ENCODE data around the gene PTGR1. TPM values are rescaled to one million over a fixed set of nuclear protein-coding genes. Genes with fewer than 3 reads are reported as not detected.

The PTGR1 gene
- 10 to 100 TPM; 44.8 to 49.2 TPM for total RNA-seq
- long read RNA-seq, transcript PTGR1-201 (10 exons, 1,223 nt) = minor isoform, 10 of 51 reads
- long read RNA-seq, transcript PTGR1-205 (10 exons, 1,407 nt) = major isoform, 30 of 51 reads
- long read RNA-seq, partial matches to known transcripts = 1 of 51 reads
- long read RNA-seq, other reads (novel, unspliced or antisense) = 6 of 51 reads

DNA sequence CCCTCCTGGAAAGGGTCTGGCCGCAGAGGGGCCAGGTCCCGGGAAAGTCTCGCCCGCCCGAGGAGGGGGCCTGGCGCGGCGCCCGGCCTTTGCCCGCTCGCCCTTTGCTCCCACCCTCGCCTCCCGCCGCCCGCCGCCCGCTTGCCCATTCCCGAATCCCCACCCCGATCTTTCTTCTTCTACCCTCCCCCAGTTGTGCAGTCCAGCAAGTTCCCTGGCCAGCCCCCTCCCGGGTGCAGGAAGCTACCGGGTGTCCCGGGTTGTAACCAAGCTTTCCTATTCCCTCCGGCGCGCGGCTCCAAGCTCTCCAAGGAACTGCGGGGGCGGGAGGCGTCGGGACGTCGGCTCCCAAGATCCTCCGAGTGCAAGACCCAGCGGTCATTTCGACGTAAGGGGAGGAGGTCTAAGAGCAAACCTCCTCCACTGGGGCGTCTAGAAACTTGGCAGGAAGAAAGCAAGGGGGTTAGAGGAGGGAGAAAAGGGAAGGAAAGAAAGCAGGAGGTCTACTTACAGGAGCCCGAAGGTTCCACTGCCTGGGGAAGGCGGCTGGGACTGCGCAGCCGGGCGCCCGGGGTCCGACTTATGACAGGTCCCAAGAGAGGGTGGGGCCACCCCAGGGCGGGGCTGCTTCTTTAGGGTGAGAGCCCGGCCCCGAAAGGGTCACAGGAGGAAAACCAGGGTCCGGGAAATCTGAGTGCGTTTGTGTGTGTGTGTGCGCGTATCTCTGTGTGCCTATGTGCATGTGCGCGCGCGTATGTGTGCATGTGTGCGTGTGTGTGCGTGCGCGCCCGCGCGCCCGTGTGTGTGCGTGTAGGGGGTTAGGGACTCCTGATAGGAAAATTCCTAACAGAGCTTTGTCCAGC, at the start of gene PTGR1:
Gene PTGR1 (minus strand): TSS at position 556 of the 863 bp plus-strand sequence. CDS start 2,225 bp downstream, outside the sequence.
- ATAC-seq (peak; percentile 78), DNase-seq (peak; percentile 84)
- intact Hi-C loops (cut with DNase I, micrococcal nuclease) = no loop called here

DNA sequence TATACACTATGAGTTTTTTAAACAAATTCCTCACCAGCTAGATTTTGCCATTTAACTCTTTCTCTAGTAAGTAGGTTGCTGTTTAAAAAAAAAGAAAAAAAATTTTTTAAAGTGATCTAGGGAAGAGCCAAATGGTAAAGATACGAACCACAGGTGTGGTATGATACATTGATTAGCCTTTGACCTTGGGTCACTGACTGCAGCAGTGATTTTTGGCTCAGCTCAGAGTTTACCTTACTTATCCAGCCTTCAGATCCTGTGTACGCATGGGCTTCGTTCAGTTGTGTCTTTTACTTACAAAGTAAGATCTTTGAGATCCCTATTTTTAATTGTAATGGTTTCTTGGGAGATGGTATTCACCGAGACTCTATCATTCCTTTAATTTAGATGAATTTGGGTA, 49.6 kb upstream of the PTGR1 start:
- ATAC-seq (no peak), DNase-seq (no peak)
- intact Hi-C loops (cut with DNase I, micrococcal nuclease) = no loop called here

DNA sequence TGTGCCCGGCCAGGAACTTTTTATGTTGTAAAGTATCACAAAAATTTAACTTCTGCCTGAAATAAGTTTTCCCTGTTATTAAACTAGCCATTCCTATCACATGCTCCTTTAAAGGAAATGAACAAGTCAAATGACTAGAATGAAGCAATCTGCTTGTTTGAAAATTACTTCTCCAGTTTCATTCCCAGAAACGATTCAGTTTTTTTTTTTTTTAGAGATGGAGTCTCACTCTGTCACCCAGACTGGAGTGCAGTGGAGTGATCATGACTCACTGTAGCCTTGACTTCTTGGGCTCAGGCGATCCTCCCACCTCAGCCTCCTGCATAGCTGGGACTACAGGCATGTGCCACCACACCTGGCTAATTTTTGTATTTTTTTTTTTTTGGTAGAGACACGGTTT, 48.6 kb upstream of the PTGR1 start:
- intact Hi-C loops (cut with DNase I, micrococcal nuclease) = no loop called here
- ATAC-seq (no peak), DNase-seq (no peak)

DNA sequence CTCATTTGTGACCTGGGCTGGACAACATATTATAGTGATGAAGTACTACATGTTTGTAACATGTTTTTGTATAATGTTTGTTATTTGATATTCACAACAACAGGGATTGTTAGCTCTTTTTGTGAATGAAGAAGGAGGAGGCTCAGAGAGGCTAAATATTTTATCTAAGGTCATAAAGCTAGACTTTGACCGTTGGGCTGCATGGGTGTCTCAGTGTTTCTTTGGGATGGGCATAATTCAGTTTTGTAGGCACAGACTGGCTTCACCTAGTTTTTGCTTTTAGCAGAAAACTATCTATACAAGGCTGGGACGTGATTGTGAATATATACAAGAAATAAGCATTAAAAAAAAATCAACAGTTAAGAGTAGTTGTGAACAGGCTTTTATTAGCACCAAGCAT, 47.0 kb upstream of the PTGR1 start:
- DNase-seq = no peak
- ATAC-seq = peak; percentile 68
- intact Hi-C loops (cut with DNase I, micrococcal nuclease) = no loop called here

DNA sequence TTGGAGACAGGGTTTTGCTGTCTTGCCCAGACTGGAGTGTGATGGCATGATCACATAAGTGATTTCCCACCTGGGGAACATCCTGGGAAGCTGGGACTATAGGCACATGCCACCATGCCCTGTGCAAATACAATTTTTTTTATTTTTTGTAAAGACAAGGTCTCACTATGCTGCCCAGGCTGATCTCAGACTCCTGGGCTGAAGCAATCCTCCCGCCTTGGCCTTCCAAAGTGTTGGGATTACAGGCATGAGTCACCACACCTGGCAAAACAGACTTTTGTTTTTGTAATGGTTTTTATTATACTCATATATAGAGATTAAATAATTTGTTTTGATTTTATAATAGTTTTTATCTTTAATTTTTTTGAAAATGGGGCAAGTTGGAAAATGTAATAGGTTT, 46.4 kb upstream of the PTGR1 start:
- DNase-seq = no peak
- peak; percentile 51 for ATAC-seq
- intact Hi-C loops (cut with DNase I, micrococcal nuclease) = no loop called here

DNA sequence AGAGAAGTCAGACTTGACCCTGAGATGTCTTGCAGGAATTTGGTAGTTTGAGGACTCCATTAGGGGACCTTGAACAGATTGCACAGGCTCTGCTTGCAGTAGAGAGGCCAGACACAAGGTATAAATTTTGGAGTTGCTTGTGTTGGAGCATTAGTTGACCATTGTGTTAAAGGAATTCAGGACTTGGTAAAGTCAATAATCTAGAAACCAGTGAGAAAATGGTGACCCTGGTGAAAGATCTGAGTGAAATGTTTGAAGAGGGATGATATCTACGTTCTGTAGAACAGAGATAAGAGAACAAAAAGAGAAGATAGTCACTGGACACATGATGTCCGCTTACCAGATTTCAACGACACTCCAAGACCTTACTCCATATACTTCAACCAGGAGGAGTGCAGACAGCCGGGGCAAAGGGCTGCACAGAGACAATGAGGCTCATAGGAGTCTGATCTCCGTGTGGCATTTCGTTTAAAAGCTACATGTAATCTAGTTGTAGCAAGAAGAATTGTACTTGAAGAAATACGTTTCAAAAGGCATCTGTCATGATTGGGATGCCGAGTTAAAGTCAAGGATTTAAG, 44.8 kb upstream of the PTGR1 start:
- ATAC-seq (no peak), DNase-seq (no peak)
- intact Hi-C loops (cut with DNase I, micrococcal nuclease) = no loop called here

DNA sequence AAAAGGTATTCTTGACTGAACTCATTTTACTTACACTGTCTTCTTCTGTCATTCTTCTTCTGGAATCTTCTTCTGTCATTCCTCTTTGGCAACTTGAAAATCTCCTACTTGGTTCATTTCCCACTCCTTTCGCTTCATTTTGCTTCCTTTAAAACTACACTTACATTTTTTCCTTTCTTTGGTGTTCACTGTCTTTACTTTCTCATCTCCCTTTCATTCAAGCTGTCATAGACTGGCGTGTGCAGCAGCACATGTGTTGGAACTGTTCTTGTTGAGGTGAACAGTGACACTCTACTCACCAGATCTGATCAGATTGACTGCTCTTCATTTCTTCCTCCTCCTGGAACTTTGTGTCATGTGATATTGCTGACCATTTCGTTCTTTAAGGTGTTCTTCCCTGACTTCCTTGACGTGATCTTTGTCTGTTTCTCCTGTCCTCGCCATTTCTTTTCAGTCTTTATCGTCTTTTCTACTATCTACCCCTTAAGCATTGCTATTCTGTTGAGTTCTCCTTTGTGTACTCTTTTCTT, 38.0 kb upstream of the PTGR1 start:
- ATAC-seq (peak; percentile 60), DNase-seq (no peak)
- intact Hi-C loops (cut with DNase I, micrococcal nuclease) = no loop called here

DNA sequence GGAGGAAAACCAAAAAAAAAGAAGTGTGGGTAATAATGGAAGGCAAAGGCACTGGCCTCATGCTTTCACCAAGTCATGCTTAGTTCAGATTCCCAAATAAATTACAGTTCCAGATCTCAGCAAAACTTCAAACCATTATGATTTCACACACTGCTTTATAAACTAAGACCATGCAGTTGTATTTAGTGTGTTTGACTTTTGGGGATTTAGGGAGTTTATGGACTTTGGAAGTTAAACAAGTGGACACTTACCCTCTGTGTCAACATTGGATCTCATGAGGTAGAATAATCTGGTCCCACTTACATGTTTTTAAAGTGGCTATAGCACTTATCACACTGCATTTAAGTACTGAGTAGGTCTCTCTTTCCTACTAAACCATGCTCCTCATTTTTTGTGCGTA, 35.4 kb upstream of the PTGR1 start:
- intact Hi-C loops (cut with DNase I, micrococcal nuclease) = no loop called here
- ATAC-seq (no peak), DNase-seq (no peak)

DNA sequence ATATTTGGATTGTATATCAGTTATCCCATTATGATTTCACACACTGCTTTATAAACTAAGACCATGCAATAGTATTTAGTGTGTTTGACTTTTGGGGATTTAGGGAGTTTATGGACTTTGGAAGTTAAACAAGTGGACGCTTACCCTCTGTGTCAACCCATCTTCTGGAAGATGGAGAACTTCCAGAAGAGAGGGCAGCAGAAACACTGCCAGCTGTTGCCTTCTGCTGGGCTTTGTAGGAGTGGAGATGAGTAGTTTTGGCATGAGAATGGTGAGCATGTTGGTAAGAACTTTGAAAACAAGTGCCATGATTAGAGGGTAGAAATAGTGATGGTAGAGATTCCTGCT, 33.9 kb upstream of the PTGR1 start:
- intact Hi-C loops (cut with DNase I, micrococcal nuclease) = no loop called here
- DNase-seq (no peak), ATAC-seq (no peak)

DNA sequence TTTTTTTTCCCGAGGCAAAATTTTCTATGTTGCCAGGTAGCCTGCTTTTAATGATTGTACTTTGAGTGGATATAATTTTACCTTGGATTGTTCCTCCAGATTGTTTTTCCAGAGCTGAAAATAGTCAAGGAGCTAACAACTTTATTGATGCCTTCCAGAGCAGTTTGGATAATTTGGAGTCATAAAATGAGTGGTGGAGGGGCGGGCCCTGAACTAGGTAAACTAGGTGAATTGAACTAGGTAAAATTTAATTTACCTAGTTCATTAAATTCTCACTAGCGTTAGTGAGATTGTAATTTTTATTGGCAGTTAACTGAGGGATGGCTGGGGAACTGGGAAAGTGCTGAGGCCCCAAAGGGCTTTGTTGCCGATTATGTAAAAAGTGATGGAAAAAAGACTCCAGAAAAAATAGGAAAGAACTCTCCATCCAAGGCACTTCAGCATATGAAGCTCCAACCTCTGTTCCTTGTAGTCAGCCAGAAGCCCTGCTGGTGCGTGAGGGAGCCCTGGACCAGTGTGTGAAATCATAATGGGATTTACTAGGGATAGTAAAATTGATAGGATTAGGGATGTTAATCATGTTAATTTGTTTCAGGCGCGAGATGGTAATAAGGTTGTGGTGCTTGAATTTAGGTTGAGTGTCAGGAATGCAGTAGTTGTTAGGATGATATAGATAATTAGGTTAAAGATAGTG, 33.4 kb upstream of the PTGR1 start:
- ATAC-seq = no peak
- peak in 1 of 2 donors; percentile 35 for DNase-seq
- intact Hi-C loops (cut with DNase I, micrococcal nuclease) = no loop called here

DNA sequence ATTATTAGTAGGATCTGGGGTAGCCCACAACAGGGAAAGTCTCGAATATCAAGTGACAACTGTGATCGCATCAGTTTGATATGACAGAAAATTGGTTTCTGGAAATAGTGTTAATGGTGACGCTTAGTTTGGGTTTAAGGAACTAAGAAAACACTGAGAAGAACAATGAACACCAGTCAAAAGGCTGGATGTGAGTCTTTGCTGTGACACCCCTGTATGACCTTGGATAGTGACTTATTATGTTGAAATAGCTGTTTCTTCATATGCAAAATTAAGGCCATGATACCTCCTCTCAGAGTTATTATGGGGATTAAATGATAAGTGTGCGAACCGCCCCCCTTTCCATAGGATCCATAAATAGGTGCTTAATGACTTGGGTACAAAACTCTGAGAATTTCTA, 32.6 kb upstream of the PTGR1 start:
- ATAC-seq (no peak), DNase-seq (no peak)
- intact Hi-C loops (cut with DNase I, micrococcal nuclease) = no loop called here

DNA sequence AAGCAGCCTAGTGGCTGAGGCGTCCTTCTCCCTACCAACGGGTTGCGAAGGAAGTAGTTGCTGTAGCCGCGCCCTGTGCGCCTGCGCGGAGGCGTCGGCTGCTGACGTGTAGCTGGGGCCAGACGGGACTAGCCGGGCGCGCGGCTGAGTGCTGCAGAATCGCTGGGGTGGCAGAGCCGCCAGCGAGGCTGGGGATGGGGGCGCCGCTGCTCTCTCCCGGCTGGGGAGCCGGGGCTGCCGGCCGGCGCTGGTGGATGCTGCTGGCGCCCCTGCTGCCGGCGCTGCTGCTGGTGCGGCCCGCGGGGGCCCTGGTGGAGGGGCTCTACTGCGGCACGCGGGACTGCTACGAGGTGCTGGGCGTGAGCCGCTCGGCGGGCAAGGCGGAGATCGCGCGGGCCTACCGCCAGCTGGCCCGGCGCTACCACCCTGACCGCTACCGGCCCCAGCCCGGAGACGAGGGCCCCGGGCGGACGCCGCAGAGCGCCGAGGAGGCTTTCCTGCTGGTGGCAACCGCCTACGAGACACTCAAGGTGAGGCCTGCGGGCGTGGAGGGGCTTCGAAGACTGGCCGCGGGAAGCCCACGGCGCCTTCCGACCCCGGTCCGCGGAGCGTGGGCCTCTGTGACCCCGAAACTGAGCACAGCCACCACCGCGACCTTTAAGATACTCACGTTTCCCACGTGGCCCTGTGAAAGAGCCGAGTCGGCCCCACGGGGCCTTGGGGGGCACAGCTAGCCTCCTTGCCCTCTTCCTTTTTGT, 31.9 kb upstream of the PTGR1 start, which contains the start of gene DNAJC25:
Gene DNAJC25 (plus strand): TSS at position 121 of the 758 bp plus-strand sequence. CDS start 74 bp downstream, at position 195.
- intact Hi-C loops (cut with DNase I, micrococcal nuclease) = no loop called here
- ATAC-seq (peak; percentile 93), DNase-seq (peak; percentile 95 to 98)

DNA sequence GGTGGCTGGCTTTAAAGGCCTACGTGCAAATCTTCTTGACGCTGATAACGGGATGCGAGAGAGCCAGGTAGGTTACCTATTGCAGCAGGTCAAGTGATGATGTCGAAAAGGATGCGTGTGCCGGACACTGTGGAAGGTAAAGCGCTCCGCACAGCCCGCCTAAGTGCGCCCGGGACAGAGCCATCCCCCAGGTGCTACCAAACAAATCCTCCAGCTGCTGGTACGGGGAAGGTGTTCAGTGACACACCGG, 31.4 kb upstream of the PTGR1 start:
- ATAC-seq (no peak), DNase-seq (no peak)
- intact Hi-C loops (cut with DNase I, micrococcal nuclease) = no loop called here

DNA sequence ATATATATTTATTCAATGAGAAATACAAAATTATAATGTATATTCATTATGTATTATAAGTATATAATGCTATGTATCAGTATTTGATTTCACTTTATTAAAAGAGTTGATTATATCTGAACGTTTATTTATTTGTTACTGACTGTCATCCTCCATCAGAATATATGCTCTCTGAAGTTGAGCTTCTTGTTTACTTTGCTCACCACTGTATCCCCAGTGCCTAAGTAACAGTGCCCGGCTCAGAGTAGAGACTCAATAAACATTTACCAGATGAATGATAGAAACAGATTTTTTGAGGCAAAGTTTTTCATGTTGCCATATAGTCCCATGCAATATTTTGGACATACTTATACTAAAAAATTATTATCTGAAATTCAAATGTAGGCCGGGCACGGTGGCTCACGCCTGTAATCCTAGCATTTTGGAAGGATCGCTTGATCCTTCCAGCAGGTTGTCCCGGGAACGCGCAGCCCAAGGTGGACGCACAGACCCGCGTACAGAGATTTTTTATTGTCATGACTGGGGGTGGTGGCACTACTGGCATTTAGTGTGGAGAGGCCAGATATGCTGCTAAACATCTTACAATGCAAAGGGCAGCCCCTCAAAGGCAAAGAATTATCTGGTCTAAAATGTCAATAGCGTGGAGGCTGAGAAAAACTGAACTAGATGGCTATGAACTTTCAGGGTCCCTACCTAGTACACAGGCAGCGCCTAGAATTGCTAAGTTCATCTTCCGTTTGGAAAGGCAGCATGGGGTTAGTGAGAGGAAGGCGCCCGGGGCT, 30.9 kb upstream of the PTGR1 start:
- intact Hi-C loops (cut with DNase I, micrococcal nuclease) = no loop called here
- DNase-seq (peak in 1 of 2 donors; percentile 15), ATAC-seq (peak; percentile 28)

DNA sequence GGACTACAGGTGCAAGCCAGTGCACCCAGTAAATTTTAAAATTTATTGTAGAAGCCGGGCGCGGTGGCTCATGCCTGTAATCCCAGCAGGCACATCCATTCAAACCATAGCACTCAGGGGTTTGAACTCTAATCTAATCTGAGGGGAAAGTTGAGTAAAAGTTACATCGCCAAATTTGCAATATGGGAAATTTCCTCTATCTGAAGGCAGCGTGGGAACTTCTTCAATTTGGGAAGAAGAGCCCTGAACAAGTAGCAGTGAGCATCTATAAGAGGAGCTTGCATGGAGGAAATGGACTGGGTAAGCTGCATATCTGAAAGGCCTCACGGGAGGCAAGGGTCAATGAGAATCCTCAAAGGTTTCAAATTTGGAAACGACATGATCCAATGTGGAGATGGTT, 29.0 kb upstream of the PTGR1 start:
- ATAC-seq = no peak
- intact Hi-C loops (cut with DNase I, micrococcal nuclease) = no loop called here
- DNase-seq = no peak

DNA sequence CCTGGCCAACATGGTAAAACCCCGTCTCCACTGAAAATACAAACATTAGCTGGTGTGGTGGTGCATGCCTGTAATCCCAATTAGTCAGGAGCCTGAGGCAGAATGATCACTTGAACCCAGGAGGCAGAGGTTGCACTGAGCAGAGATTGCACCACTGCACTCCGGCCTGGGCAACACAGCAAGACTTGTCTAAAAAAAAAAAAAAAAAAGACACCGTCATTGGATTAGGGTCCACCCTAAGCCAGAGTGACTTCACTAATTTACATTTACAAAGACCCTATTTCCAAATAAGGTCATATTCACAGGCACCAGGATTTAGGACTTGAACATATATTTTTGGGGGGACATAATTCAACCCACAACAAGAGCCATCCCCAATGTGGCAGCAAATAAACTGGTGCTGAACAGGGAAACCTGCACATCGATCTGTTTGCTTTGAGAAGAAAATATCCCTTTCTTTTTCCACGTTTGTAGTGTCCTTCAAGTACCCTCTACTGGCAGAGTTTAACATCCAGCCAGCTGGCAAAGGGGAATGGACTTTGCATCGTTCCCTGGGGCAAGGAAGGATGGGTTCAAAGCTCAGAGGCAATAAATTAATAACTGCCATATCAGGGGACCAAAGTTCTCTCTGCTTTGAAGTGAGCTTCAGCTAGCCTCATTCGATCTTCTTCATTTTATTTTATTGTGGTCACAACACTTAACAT, 28.0 kb upstream of the PTGR1 start:
- DNase-seq (peak; percentile 20 to 42), ATAC-seq (peak; percentile 56)
- intact Hi-C loops (cut with DNase I, micrococcal nuclease) = no loop called here

DNA sequence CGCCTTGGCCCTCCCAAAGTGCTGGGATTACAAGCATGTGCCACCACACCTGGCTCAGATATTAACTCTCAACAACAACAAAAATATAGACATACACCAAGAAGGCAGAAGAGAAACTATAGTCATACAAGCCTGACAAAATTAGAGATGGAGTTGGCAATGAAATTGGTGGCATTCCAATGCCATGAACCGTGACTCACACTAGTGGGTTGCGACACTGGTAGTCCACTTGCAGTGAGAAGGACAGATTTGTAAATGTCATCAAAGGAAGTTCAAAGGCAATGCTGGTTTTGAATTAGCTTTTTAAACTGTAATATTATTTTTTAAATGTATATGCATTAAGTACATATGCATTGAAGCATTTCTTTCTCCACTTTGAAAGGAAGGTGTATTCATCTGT, 23.2 kb upstream of the PTGR1 start:
- intact Hi-C loops (cut with DNase I, micrococcal nuclease) = no loop called here

More for the DNA sequence above, 23.2 kb upstream of the PTGR1 start:
- no peak for ATAC-seq
- DNase-seq = no peak
